CD4-positive, alpha-beta T cell treated with Interferon alpha-2 for 1 hour (primary cell): Measurements from ENCODE around the gene SBF2.

ENCODE experiments used
- DNase-seq, 2 donors: peaks; one replicate each; pipeline ENCODE4 v3.0.0-alpha.2; 2020 to 2022

Gene SBF2

DNA sequence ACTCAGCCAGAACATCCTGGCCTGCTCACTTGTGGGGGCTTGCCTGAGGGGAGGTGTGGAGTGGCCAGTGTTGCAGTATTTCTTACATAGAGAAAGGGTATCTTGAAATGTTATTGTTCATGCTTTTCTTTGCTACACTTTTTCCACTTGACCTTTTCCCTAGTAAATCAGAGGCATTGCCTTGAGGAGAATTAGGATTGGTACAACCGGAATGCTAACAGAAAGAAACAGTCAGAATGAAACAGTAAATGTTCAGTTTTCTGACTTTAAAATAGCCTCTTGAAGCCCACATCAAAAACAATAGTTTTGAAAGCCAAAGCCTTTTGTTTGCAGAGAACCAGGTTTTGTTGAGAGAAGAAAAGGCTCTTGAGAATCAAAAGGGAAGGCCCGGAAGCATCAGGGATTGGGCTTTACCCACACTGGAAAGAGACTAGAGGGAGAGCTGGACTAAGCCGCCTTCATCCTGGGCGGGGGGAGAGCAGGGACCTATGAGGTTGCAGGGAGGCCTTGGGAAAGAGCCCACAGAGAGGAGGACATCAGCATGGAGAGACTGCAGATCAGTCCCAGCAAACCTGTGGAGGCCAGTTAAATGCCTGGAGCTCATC, 23.2 kb upstream of the SBF2 start:
- no peak for DNase-seq

DNA sequence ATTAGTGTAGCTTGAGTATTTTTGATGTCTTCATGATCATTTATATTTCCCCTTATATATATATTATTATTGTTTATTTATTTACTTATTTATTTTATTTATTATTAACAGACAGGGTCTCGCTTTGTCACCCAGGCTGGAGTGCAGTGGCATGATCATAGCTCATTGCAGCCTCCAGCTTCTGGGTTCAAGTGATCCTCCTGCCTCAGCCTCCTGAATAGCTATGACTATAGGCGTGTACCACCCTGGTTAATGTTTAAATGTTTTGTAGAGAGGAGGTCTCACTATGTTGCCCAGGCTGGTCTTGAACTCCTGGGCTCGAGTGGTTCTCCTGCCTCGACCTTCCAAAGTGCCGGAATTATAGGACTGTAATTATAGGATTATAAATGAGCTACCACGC, 21.1 kb upstream of the SBF2 start:
- no peak for DNase-seq

DNA sequence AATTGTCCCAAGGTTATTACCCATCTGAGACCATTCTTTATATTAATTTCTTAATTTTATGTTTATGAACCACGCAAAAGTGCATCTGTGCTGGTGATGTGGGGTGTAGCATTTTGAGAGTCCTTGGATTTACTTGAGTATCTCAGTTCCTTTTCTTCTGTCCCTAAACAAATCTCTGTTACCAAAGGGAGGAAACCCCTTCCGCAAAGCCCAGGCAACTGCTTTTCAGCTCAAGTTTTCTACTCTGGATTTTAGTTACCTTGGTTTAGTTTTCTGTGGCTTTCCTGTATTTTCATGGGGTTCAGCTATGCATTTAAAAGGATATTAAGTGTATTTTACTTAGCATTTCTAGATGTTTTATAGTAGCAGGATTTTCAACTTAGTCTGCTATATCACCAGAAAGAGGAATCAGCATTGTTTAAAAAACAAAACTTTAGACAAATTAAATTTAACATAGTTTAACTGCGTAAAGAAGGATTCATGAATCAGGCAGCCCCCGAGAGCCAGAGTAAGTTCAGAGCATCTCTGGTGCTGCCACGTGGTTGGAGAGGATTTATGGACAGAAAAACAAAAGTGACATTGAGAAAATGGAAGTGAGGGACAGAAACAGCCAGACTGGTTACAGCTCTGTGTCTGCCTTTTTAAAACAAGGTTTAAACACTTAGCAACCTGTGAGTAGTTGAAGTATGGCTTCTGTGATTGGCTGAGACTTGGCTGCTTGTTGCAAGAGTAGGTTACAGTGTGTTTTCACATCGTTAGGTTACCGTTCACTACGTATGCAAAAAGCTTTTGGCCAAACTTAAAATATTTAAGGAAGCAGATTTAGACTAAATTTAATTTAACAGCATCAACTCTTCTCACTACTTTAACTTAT, 20.4 kb upstream of the SBF2 start:
- DNase-seq: peak; percentile 57 to 60

DNA sequence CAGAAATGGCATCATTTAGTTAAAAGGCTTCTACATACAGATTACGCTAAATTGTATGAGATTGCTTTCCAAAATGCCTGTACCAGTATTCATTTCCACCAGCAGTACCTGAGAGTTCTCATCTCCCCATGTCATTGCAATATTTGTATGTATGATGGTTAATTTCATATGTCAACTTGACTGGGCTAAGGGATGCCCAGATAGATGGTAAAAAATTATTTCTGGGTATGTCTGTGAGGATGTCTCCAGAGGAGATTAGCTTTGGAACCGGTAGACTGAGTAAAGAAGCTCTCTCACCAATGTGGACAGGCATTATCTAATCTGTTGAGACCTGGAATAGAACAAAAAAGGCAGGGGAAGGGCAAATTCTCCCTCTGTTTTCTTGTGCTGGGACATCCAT, 17.8 kb upstream of the SBF2 start:
- no peak for DNase-seq

- DNase-seq: no peak
Observed at GRCh38 chr11:10310301-10310841, 16.4 kb upstream of the SBF2 start.

GRCh38 chr11:10309163-10310093, 15.4 kb upstream of the SBF2 start:
- DNase-seq: no peak

GRCh38 chr11:10308201-10308954, 14.4 kb upstream of the SBF2 start:
- no peak for DNase-seq

- DNase-seq: peak; percentile 82 to 88
Observed at GRCh38 chr11:10307400-10308200, 13.6 kb upstream of the SBF2 start.

GRCh38 chr11:10307022-10307399, 13.0 kb upstream of the SBF2 start:
- DNase-seq: no peak

GRCh38 chr11:10305964-10306918, 12.2 kb upstream of the SBF2 start:
- peak in 1 of 2 donors; percentile 15 for DNase-seq

DNA sequence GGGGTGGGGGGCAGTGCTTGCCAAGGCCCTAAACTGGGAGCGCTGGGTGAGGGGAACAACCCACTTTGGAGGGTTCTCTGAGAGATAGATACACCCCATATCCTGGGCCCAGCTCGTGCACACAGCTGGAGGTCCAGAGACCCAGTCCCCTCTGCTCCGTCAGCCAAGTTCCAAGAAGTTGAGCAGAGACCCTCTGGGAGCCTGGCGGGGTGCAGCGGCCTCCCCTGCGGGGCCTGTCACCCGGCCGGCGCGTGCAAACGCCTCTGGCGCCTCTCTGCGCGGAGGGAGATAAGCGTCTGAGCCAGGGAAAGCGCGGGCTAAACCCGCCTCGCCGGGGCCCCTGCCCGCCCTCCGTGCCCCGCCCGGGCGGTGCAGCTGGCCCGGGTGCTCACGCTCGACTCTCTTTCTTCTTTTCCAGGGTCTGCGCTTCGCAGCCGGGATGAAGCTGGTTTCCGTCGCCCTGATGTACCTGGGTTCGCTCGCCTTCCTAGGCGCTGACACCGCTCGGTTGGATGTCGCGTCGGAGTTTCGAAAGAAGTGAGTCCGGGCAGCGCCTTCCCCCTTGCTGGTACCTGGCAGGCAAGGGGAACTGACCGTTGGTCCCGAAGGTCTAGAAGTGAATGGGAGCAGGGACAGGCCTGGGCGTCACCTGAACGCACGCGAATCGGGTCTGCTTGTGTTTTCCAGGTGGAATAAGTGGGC, 11.4 kb upstream of the SBF2 start:
- DNase-seq: peak in 1 of 2 donors; percentile 17

DNA sequence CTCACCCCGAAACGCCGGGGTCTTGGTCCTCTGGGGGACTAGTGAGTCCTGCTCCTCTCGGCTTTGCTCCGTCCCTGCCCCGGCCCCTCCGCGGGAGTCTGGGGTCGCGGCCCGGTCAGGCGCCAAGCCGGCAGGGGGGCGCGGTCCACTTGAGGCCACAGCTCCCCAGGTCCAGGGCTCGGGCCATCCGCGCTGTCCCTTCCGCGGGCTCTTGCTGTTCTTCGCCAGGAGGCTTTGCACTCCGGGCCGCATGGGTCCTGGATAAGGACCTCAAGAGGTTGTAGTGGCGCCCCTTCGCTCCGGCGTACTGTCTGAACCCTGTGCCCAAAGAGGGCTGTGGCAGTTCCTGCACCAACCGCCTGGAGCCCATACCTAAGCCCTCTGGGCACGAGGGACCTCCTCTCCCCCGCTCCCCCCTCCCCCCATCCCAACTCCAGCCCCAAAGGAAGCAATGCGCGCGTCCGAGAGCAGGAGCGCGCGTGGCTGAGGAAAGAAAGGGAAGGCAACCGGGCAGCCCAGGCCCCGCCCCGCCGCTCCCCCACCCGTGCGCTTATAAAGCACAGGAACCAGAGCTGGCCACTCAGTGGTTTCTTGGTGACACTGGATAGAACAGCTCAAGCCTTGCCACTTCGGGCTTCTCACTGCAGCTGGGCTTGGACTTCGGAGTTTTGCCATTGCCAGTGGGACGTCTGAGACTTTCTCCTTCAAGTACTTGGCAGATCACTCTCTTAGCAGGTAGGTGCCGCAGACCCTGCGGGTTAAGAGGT, 10.7 kb upstream of the SBF2 start, which contains the start of gene ADM:
Gene ADM, plus strand, starts transcription at position 579 of the 767 bp plus-strand sequence. CDS start 628 bp downstream, outside the sequence.
- DNase-seq: peak; percentile 46 to 66

DNA sequence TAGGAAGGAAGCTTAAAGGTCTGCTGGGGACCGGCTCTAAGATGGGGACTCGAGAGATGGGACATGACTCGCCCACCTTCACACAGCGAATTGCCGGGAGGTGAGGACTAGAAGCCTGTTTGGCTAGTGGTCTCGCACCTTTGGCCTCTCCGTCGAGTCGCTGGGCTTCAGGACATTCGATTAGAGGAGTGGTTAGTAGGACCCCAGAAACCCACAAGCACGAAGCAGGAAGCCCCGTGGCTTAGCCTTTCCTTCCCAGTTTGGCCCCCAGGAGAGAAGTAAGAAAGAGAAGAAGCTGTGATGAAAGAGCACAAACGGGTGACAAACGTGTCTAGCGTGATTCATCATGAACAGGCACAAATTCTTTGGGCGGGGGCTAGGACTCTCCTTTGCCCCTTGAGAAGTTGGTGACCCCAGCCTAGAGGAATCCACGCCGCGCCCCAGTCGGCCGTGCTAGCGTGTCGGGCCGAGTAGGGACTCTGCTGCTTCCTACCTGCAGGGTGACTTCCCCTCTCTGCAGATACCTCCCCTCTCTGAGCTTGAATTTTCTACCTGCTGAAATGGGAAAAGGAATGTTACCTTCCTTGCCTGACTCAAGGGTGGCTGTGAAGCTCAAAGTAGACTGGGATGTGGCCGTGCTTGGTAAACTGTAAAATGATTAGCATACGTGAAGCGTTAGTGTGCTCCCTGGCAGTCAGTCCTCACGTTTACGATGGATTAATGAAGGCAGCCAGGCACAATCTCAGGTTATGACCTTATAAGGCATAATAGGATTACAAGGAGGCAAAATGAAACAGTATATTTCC, 9.7 kb upstream of the SBF2 start:
- DNase-seq: peak; percentile 39 to 45

DNA sequence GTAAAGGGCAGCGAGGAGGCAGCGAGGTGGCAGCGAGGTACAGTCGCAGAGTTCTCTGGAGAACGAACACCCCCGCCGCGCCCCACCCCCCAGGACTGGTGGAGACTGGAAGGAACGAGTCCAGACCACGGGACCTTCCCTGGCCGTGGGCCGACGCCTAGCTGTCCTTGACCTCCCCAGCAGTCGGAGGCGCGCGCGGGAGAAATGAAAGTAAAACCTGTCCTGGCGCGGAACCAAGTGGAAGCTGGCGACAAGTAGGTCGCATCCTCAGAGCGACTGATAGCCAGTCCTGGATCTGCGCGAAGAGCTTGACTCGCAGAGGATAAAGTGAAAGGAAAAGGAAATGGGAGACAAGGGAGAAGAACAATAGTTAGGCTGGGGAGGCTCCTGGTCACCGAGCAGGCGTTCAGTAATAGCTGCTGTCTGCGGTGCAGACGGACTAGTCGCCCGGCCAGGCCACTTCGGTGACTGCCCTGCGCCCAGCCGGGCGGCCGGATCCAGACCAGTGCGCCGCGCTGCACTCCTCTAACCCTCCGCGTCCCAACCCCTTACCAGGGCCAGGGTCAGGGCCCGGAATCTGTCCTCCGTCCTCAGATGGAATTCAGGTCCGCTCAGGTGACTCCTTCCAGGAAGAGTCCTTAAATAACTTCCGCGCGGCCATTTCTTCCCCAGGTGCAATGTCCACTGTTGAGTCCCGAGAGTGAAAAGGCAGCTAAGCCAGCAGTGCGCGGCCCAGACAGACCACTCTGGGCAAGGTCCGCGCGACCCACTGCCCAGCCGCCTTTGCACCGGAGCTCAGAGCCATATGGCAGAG, 8.9 kb upstream of the SBF2 start:
- peak; percentile 73 to 80 for DNase-seq

DNA sequence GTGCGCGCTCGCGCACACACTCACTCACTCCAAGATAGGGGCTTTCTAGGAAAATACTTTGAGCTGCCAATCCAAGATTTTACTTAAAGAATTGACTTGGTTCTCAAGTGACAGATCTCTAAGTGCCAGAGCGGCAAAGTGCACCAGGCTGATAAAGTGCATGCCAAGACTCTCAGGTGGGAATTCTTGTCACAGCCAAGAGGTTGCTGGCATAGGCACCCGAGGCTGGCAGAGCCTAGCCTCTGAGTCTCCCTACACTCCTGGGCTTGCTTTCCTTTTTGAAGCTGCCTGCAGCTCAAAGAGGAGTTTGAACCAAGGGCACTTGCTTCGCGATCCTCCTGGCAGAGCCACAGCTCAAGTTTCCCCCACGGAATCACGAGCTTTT, 8.3 kb upstream of the SBF2 start:
- DNase-seq: peak in 1 of 2 donors; percentile 6

DNA sequence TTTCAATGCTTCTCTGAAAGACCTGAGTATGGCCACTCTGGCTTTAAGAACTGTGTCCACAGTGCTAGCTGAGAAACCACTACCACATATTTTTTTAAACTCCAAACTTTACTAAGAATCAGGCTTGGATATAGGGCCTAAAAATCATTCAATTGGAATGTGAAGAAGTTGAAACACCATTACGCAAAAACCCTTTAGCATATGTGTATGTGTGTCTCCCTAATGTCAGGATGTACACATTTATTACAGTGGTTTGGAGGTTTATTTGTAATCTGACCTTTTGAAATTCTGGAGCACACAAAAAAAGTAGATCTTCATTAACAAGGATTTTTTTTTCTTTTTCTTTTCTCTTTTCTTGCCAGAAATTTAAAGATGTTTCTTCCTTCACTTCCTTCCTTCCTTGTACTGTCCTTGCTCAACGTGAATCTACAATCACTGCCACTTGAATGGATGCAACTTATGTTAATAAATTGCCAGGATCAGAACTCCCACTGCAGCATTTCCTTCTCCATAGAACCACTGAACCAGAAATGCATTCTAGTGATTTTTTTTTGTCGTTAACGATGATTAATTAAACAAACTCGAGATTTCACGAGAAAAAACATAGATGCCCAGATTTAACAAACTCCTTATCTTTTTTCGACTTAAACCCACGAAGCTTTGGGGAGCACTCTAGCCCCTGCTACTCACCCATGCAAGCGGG, 7.8 kb upstream of the SBF2 start:
- DNase-seq: no peak
